Kidney (tissue), 14 donors: ENCODE data around the gene RSPH4A. TPM values are rescaled to one million over a fixed set of nuclear protein-coding genes. Genes with fewer than 3 reads are reported as not detected.

Experiments
- DNase-seq, 5 donors: peaks; one replicate each; pipeline ENCODE4 v3.0.0-alpha.2; 2013 to 2020
- FAIRE-seq: peaks from 2 replicates; lab custom pipeline; 2012; peaks lifted over from hg19 to GRCh38; lab: Jason Lieb, UNC
- H3K27ac ChIP-seq, 2 donors: one replicate each; pipeline ENCODE4 v1.7.0; 2013; ENCODE audit warnings: low read depth in 2 of 2, low read length in 2 of 2, inconsistent platforms in 1 of 2
- H3K27me3 ChIP-seq: one replicate; pipeline ENCODE4 v1.7.1; 2013; ENCODE audit warnings: low read length, inconsistent platforms; ENCODE audit not compliant: control insufficient read depth, insufficient read depth
- H3K36me3 ChIP-seq, 3 donors: one replicate each; pipeline versions ENCODE4 v1.7.0 to v1.7.1; 2013; ENCODE audit warnings: low read length in 3 of 3, control low read depth in 1 of 3, inconsistent platforms in 1 of 3; ENCODE audit not compliant: insufficient read depth in 3 of 3, control insufficient read depth in 2 of 3
- H3K4me1 ChIP-seq, 3 donors: one replicate each; pipeline versions ENCODE4 v1.7.0 to v1.7.1; 2013; ENCODE audit warnings: low read length in 3 of 3, inconsistent platforms in 1 of 3, low read depth in 1 of 3; ENCODE audit not compliant: control insufficient read depth in 2 of 3, insufficient read depth in 2 of 3
- H3K4me3 ChIP-seq, 3 donors: one replicate each; pipeline versions ENCODE4 v1.7.0 to v1.8.1; 2013; ENCODE audit warnings: low read length in 3 of 3, control low read depth in 1 of 3, inconsistent platforms in 1 of 3
- H3K9ac ChIP-seq, 3 donors: one replicate each; pipeline versions ENCODE4 v1.7.0 to v1.7.1; 2013; ENCODE audit warnings: low read length in 3 of 3, control low read depth in 1 of 3, inconsistent platforms in 1 of 3
- H3K9me3 ChIP-seq, 3 donors: one replicate each; pipeline versions ENCODE4 v1.7.0 to v1.7.1; 2013; ENCODE audit warnings: low read length in 3 of 3, control low read depth in 1 of 3, inconsistent platforms in 1 of 3; ENCODE audit not compliant: control insufficient read depth in 2 of 3, insufficient read depth in 1 of 3
- CTCF ChIP-seq: IDR thresholded peaks from 3 replicates; pipeline ENCODE4 v1.5.1; 2012; ENCODE audit warnings: mild to moderate bottlenecking, moderate library complexity, borderline replicate concordance; ENCODE audit not compliant: insufficient read depth; ENCODE audit errors: extremely low read depth
- intact Hi-C: fragments of 100-400 bp; cut with DNase I; formaldehyde crosslinking; loops from one replicate; pipeline ENCODE4 v1.11.1; 2022
- polyA plus RNA-seq: library from polyadenylated mRNA; stranded (reverse); fragments of 350-450 nt; fragmentation: Illumina TruSeq; extraction: RNeasy Lipid Tissue Mini Kit (QIAGEN cat#74804); gene quantifications from one replicate; pipeline ENCODE4 v1.2.3, GENCODE V29; 2014; ENCODE audit warnings: low read depth, low replicate concordance; ENCODE audit not compliant: insufficient read depth
- total RNA-seq: library from RNA; stranded (reverse); fragmentation: NEBNext Ultra II Directional; extraction: Animal tissue kit (Norgen Biotek cat#: 25700); gene quantifications from one replicate; pipeline ENCODE4 v1.2.1, GENCODE V29; 2021
- donor health status: control.
- donor health status: control.
- donor health status: control.
- donor health status: control.
- donor health status: control.
- donor health status: DM: yes; HTN: yes; CAD: no.
- donor health status: Normal renal cell carcinoma (clear cell type).

The RSPH4A gene
- total and polyA plus RNA-seq, 2 donors from 2014 or later, result 0.62 to 1.8 TPM

- no peaks in the 10 kb centered on the region for H3K27me3 ChIP-seq
- intact Hi-C loops, result no loop called here
These were observed 10.3 kb upstream of the RSPH4A start for GRCh38 chr6:116605935-116606334.

DNA sequence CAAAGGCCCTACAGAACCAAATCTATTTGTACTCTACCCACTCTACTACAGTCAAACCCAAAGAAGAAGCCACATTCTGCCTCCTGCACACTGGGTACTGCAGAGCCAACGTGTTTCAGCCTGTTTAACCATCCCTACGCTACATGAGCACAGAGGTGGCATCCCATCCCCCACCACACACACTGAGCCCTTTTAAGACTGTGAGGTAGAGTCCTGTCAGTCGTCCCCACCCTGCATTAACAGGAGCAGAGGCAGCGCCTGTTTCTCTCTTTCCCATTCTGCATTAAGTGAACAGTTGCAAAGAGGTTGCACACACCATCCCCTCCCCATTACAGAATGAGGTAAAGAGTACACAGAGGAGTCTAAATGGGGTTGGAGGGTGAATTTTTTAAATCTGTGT is 5.2 kb upstream of the RSPH4A start:
- Histone ChIP-seq H3K27ac (no peak overlapping the region), H3K4me3 (no peak overlapping the region), H3K4me1 (peaks cover 0 to 3% (median 0%) of the 10 kb centered on the region in 3 donors), H3K36me3 (no peaks in the 10 kb centered on the region), H3K9me3 (no peaks in the 10 kb centered on the region), H3K27me3 (no peaks in the 10 kb centered on the region), H3K9ac (no peak overlapping the region)
- DNase-seq (no peak), FAIRE-seq (no peak)
- TF ChIP-seq CTCF, result no peak
- intact Hi-C loops, result no loop called here

More at GRCh38 chr6:116605935-116606334, 10.3 kb upstream of the RSPH4A start:
- Histone ChIP-seq H3K9ac (no peak overlapping the region), H3K9me3 (no peaks in the 10 kb centered on the region), H3K27ac (no peak overlapping the region), H3K4me3 (no peak overlapping the region), H3K36me3 (no peaks in the 10 kb centered on the region), H3K4me1 (no peaks in the 10 kb centered on the region)
- DNase-seq (no peak), FAIRE-seq (no peak)
- TF ChIP-seq CTCF, result no peak

- intact Hi-C loops, result no loop called here
- Histone ChIP-seq H3K9me3 (no peaks in the 10 kb centered on the region), H3K36me3 (no peaks in the 10 kb centered on the region), H3K27ac (no peak overlapping the region), H3K4me1 (peaks cover 0 to 8% (median 0%) of the 10 kb centered on the region in 3 donors), H3K27me3 (no peaks in the 10 kb centered on the region), H3K9ac (peak overlapping the region in 2 of 3 donors; percentile 61 to 62), H3K4me3 (peak overlapping the region; percentile 78 to 97 (median 90))
- peak in 2 of 5 donors; percentile 58 to 69 for DNase-seq
- no peak for TF ChIP-seq CTCF
- no peak for FAIRE-seq
These were observed 416 bp downstream of the RSPH4A start for GRCh38 chr6:116616737-116617053.
